ENCODE measurements around the gene PRSS22. TPM values are rescaled to one million over a fixed set of nuclear protein-coding genes. Genes with fewer than 3 reads are reported as not detected.

PRSS22 gene
- total and polyA plus RNA-seq, 2 experiments from 2014 or later: 1.3 to 2.0 TPM

- Histone ChIP-seq H3K27me3 (ENCODE audit: insufficient read depth) (no peaks in the 10 kb centered on the region), H3K4me3 (no peak overlapping the region), H3F3A (replicated peaks; ENCODE audit: low read depth) (no peaks in the 10 kb centered on the region), H3K79me2 (replicated peaks; ENCODE audit: insufficient read depth) (no peaks in the 10 kb centered on the region), H4K20me1 (replicated peaks; ENCODE audit: insufficient read depth) (no peaks in the 10 kb centered on the region), H3K4me2 (no peak overlapping the region), H3K9me2 (ENCODE audit: insufficient read depth) (no peaks in the 10 kb centered on the region), H3K36me3 (ENCODE audit: insufficient read depth) (no peaks in the 10 kb centered on the region), H3K4me1 (ENCODE audit: insufficient read depth) (no peaks in the 10 kb centered on the region; the same call in 1 of the 2 replicates), H3K27ac (ENCODE audit: low read depth) (no peak overlapping the region), H2AFZ (no peak overlapping the region)
- no peak for ATAC-seq
- H3K27me3 Mint-ChIP-seq (ENCODE audit: insufficient read depth, low read depth, poor library complexity): peaks cover 16% of the 10 kb centered on the region
- DNase-seq (ENCODE audit: low spot score): no peak
- no peaks in the 10 kb centered on the region for H3K36me3 Mint-ChIP-seq (ENCODE audit: low read depth)
- H3K27ac Mint-ChIP-seq: no peak overlapping the region
- no peaks in the 10 kb centered on the region; the same call in 2 of the 3 replicates for H3K4me1 Mint-ChIP-seq
- no peak for TF ChIP-seq CREB1 (CRISPR knock-in tag; IDR thresholded peaks at IDR 0.05; ENCODE audit: low read depth)
- TF ChIP-seq STAT1 (IDR thresholded peaks at IDR 0.05; ENCODE audit: unreplicated experiment): no peak
- no peak for TF ChIP-seq CTCF (conservative IDR thresholded peaks at IDR 0.05; ENCODE audit: low read depth in 2 of 2)
- H3K4me3 Mint-ChIP-seq: no peak overlapping the region
- H3K9me3 Mint-ChIP-seq: no peaks in the 10 kb centered on the region
Observed at GRCh38 chr16:2809149-2809760, 48.7 kb downstream of the PRSS22 start.

- Histone ChIP-seq H4K20me1 (replicated peaks; ENCODE audit: insufficient read depth) (no peaks in the 10 kb centered on the region), H3K9me2 (ENCODE audit: insufficient read depth) (no peaks in the 10 kb centered on the region), H3K27ac (ENCODE audit: low read depth) (no peak overlapping the region), H3F3A (replicated peaks; ENCODE audit: low read depth) (no peaks in the 10 kb centered on the region), H3K27me3 (ENCODE audit: insufficient read depth) (no peaks in the 10 kb centered on the region), H3K79me2 (replicated peaks; ENCODE audit: insufficient read depth) (no peaks in the 10 kb centered on the region), H3K4me3 (no peak overlapping the region), H2AFZ (no peak overlapping the region), H3K4me1 (ENCODE audit: insufficient read depth) (no peaks in the 10 kb centered on the region; the same call in 1 of the 2 replicates), H3K36me3 (ENCODE audit: insufficient read depth) (no peaks in the 10 kb centered on the region), H3K4me2 (no peak overlapping the region)
- no peak overlapping the region for H3K27ac Mint-ChIP-seq
- H3K9me3 Mint-ChIP-seq: peaks cover under 1% of the 10 kb centered on the region; the same call in 2 of the 3 replicates
- no peak overlapping the region for H3K4me3 Mint-ChIP-seq
- no peaks in the 10 kb centered on the region for H3K36me3 Mint-ChIP-seq (ENCODE audit: low read depth)
- no peak for DNase-seq (ENCODE audit: low spot score)
- H3K4me1 Mint-ChIP-seq: no peaks in the 10 kb centered on the region; the same call in 2 of the 3 replicates
- peaks cover 16% of the 10 kb centered on the region for H3K27me3 Mint-ChIP-seq (ENCODE audit: insufficient read depth, low read depth, poor library complexity)
- no peak for ATAC-seq
- no peak for TF ChIP-seq NANOG (IDR thresholded peaks at IDR 0.05; ENCODE audit: borderline replicate concordance)
- no peak for TF ChIP-seq EZH2 (IDR thresholded peaks at IDR 0.05; ENCODE audit: low read depth, unreplicated experiment)
- TF ChIP-seq CTCF (conservative IDR thresholded peaks at IDR 0.05; ENCODE audit: low read depth in 2 of 2): no peak
- TF ChIP-seq ZNF331 (CRISPR knock-in tag; IDR thresholded peaks at IDR 0.05; ENCODE audit: low read depth): no peak
- TF ChIP-seq ZNF114 (CRISPR knock-in tag; IDR thresholded peaks at IDR 0.05): no peak
- no peak for TF ChIP-seq JUNB (IDR thresholded peaks at IDR 0.05; ENCODE audit: unreplicated experiment)
- TF ChIP-seq ETS1 (IDR thresholded peaks at IDR 0.05): no peak
- no peak for TF ChIP-seq ZNF462 (CRISPR knock-in tag; IDR thresholded peaks at IDR 0.05)
Observed at GRCh38 chr16:2808181-2808580, 49.8 kb downstream of the PRSS22 start.

Measured in GM23338 (cell line).